Neutrophil (primary cell): ENCODE results near the gene IL2RA.
"Not testable (repeated sequence)": the region's sequence is repeated elsewhere in the genome, so short reads cannot be mapped to it uniquely, and the experiment has no call there.

ENCODE experiments used
- H3K27ac ChIP-seq: fragments of 200-600 bp; sonication (generic); 2 replicates; pipeline ENCODE4 v1.5.1; 2016; ENCODE audit warnings: mild to moderate bottlenecking, moderate library complexity
- H3K27me3 ChIP-seq: fragments of 200-600 bp; sonication (generic); 2 replicates; pipeline ENCODE4 v1.6.0; 2016; ENCODE audit warnings: mild to moderate bottlenecking
- H3K36me3 ChIP-seq: fragments of 200-600 bp; sonication (generic); 2 replicates; pipeline ENCODE4 v1.5.1; 2017
- H3K4me1 ChIP-seq, 2 experiments: fragments of 200-600 bp in 1 of 2; sonication (generic) in 1 of 2; 1 replicate in 1 of 2; 2 replicates in 1 of 2; pipeline versions ENCODE4 v1.5.1 to v1.6.1; 2013 to 2016; ENCODE audit warnings: low read depth in 1 of 2, low read length in 1 of 2, mild to moderate bottlenecking in 1 of 2, moderate library complexity in 1 of 2; ENCODE audit not compliant: control insufficient read depth in 1 of 2, insufficient read depth in 1 of 2
- H3K4me3 ChIP-seq, 2 experiments: fragments of 200-600 bp in 1 of 2; sonication (generic) in 1 of 2; 1 replicate in 1 of 2; 2 replicates in 1 of 2; pipeline ENCODE4 v1.5.1; 2013 to 2016; ENCODE audit warnings: low read depth in 1 of 2, low read length in 1 of 2, mild to moderate bottlenecking in 1 of 2, moderate library complexity in 1 of 2
- H3K9me3 ChIP-seq: fragments of 200-600 bp; sonication (generic); 2 replicates; pipeline ENCODE4 v1.5.1; 2016
- CTCF ChIP-seq: fragments of 200-600 bp; sonication (generic); IDR thresholded peaks from 2 replicates; pipeline ENCODE4 v1.5.1; 2016; ENCODE audit warnings: antibody characterized with exemption

Gene IL2RA

GRCh38 chr10:6008497-6009142, 53.5 kb downstream of the IL2RA start:
- H3K27ac ChIP-seq, result no peak overlapping the region
- no peaks in the 10 kb centered on the region for H3K9me3 ChIP-seq
- no peak overlapping the region for H3K4me3 ChIP-seq
- no peak for TF ChIP-seq CTCF
- no peaks in the 10 kb centered on the region for H3K36me3 ChIP-seq
- H3K4me1 ChIP-seq, result no peaks in the 10 kb centered on the region
- H3K27me3 ChIP-seq, result peaks cover 8% of the 10 kb centered on the region

GRCh38 chr10:6006991-6007390, 55.2 kb downstream of the IL2RA start:
- peaks cover 8% of the 10 kb centered on the region for H3K27me3 ChIP-seq
- TF ChIP-seq CTCF, result no peak
- H3K27ac ChIP-seq, result no peak overlapping the region
- H3K36me3 ChIP-seq, result no peaks in the 10 kb centered on the region
- no peaks in the 10 kb centered on the region for H3K4me1 ChIP-seq
- H3K4me3 ChIP-seq, result no peak overlapping the region
- H3K9me3 ChIP-seq, result no peaks in the 10 kb centered on the region

GRCh38 chr10:6006546-6006945, 55.6 kb downstream of the IL2RA start:
- Histone ChIP-seq H3K9me3 (no peaks in the 10 kb centered on the region), H3K4me3 (no peak overlapping the region), H3K4me1 (no peaks in the 10 kb centered on the region), H3K27ac (no peak overlapping the region), H3K27me3 (peaks cover 8% of the 10 kb centered on the region), H3K36me3 (no peaks in the 10 kb centered on the region)
- TF ChIP-seq CTCF, result no peak

- no peak overlapping the region for H3K4me3 ChIP-seq
- no peaks in the 10 kb centered on the region for H3K36me3 ChIP-seq
- H3K9me3 ChIP-seq, result no peaks in the 10 kb centered on the region
- no peak overlapping the region for H3K27ac ChIP-seq
- H3K4me1 ChIP-seq, result no peaks in the 10 kb centered on the region
- TF ChIP-seq CTCF, result no peak
- H3K27me3 ChIP-seq, result peaks cover 8% of the 10 kb centered on the region
These were observed 56.2 kb downstream of the IL2RA start for GRCh38 chr10:6005856-6006395.

- not testable (repeated sequence) for H3K36me3 ChIP-seq, H3K4me3 ChIP-seq, H3K27me3 ChIP-seq, H3K27ac ChIP-seq, H3K9me3 ChIP-seq, H3K4me1 ChIP-seq
These were observed 56.9 kb downstream of the IL2RA start for GRCh38 chr10:6005161-6005804.

- TF ChIP-seq CTCF, result no peak
- Histone ChIP-seq H3K9me3 (no peaks in the 10 kb centered on the region), H3K27ac (no peak overlapping the region), H3K27me3 (peaks cover 8% of the 10 kb centered on the region), H3K4me1 (no peaks in the 10 kb centered on the region), H3K36me3 (no peaks in the 10 kb centered on the region), H3K4me3 (no peak overlapping the region)
These were observed 59.2 kb downstream of the IL2RA start for GRCh38 chr10:6002809-6003510.
